ENCODE data around the gene PLCB4. TPM values are rescaled to one million over a fixed set of nuclear protein-coding genes. Genes with fewer than 3 reads are reported as not detected.

The PLCB4 gene
- total RNA-seq, 1 experiment from 2014 or later: 14.9 TPM

- POLR2A ChIA-PET (ENCODE audit: unreplicated experiment): no interaction called here
- intact Hi-C loops (cut with micrococcal nuclease; ENCODE audit: unreplicated experiment): no loop called here
Observed at GRCh38 chr20:9270831-9271230, 201.9 kb downstream of the PLCB4 start.

GRCh38 chr20:9276966-9277468 is 208.1 kb downstream of the PLCB4 start:
- Histone ChIP-seq H3K36me3 (ENCODE audit: low read depth) (no peaks in the 10 kb centered on the region), H3K27me3 (ENCODE audit: insufficient read depth, low read depth) (no peaks in the 10 kb centered on the region), H3K9me2 (ENCODE audit: insufficient read depth) (0 out of 2 replicates have a peak, but pooled peaks cover 7% of the 10 kb centered on the region), H4K20me1 (ENCODE audit: insufficient read depth) (no peaks in the 10 kb centered on the region), H3K4me1 (replicated peaks; ENCODE audit: insufficient read depth) (no peaks in the 10 kb centered on the region), H3K4me2 (no peak overlapping the region), H3K4me3 (no peak overlapping the region), H3K79me2 (ENCODE audit: low read depth) (no peaks in the 10 kb centered on the region), H2AFZ (no peak overlapping the region), H3K9me3 (ENCODE audit: insufficient read depth, low read depth) (no peaks in the 10 kb centered on the region), H3K27ac (no peak overlapping the region), H3F3A (ENCODE audit: insufficient read depth, low read depth) (no peaks in the 10 kb centered on the region)
- TF ChIP-seq EZH2 (IDR thresholded peaks at IDR 0.05; ENCODE audit: low read depth): no peak
- TF ChIP-seq, protein P1, sequence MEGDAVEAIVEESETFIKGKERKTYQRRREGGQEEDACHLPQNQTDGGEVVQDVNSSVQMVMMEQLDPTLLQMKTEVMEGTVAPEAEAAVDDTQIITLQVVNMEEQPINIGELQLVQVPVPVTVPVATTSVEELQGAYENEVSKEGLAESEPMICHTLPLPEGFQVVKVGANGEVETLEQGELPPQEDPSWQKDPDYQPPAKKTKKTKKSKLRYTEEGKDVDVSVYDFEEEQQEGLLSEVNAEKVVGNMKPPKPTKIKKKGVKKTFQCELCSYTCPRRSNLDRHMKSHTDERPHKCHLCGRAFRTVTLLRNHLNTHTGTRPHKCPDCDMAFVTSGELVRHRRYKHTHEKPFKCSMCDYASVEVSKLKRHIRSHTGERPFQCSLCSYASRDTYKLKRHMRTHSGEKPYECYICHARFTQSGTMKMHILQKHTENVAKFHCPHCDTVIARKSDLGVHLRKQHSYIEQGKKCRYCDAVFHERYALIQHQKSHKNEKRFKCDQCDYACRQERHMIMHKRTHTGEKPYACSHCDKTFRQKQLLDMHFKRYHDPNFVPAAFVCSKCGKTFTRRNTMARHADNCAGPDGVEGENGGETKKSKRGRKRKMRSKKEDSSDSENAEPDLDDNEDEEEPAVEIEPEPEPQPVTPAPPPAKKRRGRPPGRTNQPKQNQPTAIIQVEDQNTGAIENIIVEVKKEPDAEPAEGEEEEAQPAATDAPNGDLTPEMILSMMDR (conservative IDR thresholded peaks at IDR 0.05): no peak
- intact Hi-C loops (cut with micrococcal nuclease; ENCODE audit: unreplicated experiment): no loop called here
- no peak for DNase-seq
- BruUV-seq (replicated peaks): no TSS peak
- CTCF ChIA-PET: no interaction called here
- POLR2A ChIA-PET (ENCODE audit: unreplicated experiment): no interaction called here

More at GRCh38 chr20:9270831-9271230, 201.9 kb downstream of the PLCB4 start:
- BruUV-seq (replicated peaks): no TSS peak
- Histone ChIP-seq H3K27me3 (ENCODE audit: insufficient read depth, low read depth) (no peaks in the 10 kb centered on the region), H3K4me3 (no peak overlapping the region), H3K36me3 (ENCODE audit: low read depth) (no peaks in the 10 kb centered on the region), H3K27ac (no peak overlapping the region), H2AFZ (no peak overlapping the region), H3K9me3 (ENCODE audit: insufficient read depth, low read depth) (no peaks in the 10 kb centered on the region), H3K4me2 (no peak overlapping the region), H3K79me2 (ENCODE audit: low read depth) (no peaks in the 10 kb centered on the region), H3K9me2 (ENCODE audit: insufficient read depth) (no peaks in the 10 kb centered on the region), H3K4me1 (replicated peaks; ENCODE audit: insufficient read depth) (no peaks in the 10 kb centered on the region), H4K20me1 (ENCODE audit: insufficient read depth) (no peaks in the 10 kb centered on the region), H3F3A (ENCODE audit: insufficient read depth, low read depth) (no peaks in the 10 kb centered on the region)
- TF ChIP-seq, protein P1 (conservative IDR thresholded peaks at IDR 0.05): no peak
- TF ChIP-seq EZH2 (IDR thresholded peaks at IDR 0.05; ENCODE audit: low read depth): no peak
- no peak for DNase-seq
- CTCF ChIA-PET: no interaction called here

DNA sequence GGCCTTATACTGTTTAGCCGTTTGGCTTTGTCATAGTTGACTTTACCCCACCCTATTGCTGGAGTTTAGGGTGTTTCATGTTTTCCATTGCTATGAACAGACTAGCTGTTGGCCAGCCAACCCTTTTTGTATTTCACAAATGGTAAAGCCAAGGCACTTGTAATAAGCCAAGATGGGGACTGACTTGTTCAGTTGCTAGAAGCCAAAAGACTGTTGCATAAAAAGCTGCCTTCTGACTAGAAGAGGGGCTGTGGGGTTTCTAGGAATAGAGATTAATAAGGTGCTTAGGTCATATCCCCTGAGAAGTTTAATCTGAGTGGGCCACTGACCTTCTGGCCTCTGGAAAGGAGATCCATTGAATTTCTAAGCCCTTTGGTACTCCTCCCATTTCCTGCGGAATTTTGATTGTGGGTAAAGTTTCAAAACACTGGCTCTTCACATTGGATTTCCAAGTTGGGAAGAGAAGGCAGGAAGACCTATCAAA is 211.1 kb downstream of the PLCB4 start:
- H3K4me3 ChIP-seq: no peak overlapping the region
- H4K20me1 ChIP-seq (ENCODE audit: insufficient read depth): no peaks in the 10 kb centered on the region
- TF ChIP-seq, protein P1 (conservative IDR thresholded peaks at IDR 0.05): no peak
- TF ChIP-seq EZH2 (IDR thresholded peaks at IDR 0.05; ENCODE audit: low read depth): no peak
- no peaks in the 10 kb centered on the region for H3K9me3 ChIP-seq (ENCODE audit: insufficient read depth, low read depth)
- ChIA-PET CTCF (no interaction called here), POLR2A (ENCODE audit: unreplicated experiment) (no interaction called here)
- BruUV-seq (replicated peaks): no TSS peak
- no peak overlapping the region for H2AFZ ChIP-seq
- H3K4me2 ChIP-seq: no peak overlapping the region
- no peaks in the 10 kb centered on the region for H3K27me3 ChIP-seq (ENCODE audit: insufficient read depth, low read depth)
- H3K27ac ChIP-seq: no peak overlapping the region
- no peaks in the 10 kb centered on the region for H3K4me1 ChIP-seq (replicated peaks; ENCODE audit: insufficient read depth)
- no peaks in the 10 kb centered on the region for H3K36me3 ChIP-seq (ENCODE audit: low read depth)
- H3K9me2 ChIP-seq (ENCODE audit: insufficient read depth): 0 out of 2 replicates have a peak, but pooled peaks cover 7% of the 10 kb centered on the region
- DNase-seq: no peak
- H3F3A ChIP-seq (ENCODE audit: insufficient read depth, low read depth): no peaks in the 10 kb centered on the region
- no peaks in the 10 kb centered on the region for H3K79me2 ChIP-seq (ENCODE audit: low read depth)
- intact Hi-C loops (cut with micrococcal nuclease; ENCODE audit: unreplicated experiment): no loop called here

Measured in PC-9 (cell line).